HG03066 (cell line): Measurements from ENCODE around the gene ENPP7.

Experiments
- ATAC-seq: cut with Tn5 transposase; IDR thresholded peaks from one replicate; pipeline ENCODE4 v1.9.1; 2021; ENCODE audit warnings: low read depth; ENCODE audit not compliant: unreplicated experiment

Gene ENPP7

DNA sequence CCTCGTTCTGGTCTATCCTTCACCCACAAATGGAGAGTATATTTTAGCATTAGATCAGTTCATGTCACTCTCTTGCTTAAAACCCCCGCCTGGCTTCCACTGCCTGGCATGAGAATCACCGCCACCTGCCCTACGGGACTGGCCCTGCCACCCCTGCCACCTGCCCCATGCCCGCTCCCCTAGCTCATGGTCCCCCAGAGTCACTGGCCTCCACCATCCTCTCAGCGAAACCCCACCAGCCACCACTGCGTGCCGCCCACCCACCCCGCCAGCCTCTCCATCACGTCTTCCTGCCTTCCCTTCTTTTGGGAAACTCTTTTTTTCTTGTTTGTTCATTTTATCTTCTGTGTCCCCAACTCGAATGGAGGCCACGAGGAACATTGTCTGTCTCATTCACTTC, 982 bp upstream of the ENPP7 start:
- no peak for ATAC-seq

DNA sequence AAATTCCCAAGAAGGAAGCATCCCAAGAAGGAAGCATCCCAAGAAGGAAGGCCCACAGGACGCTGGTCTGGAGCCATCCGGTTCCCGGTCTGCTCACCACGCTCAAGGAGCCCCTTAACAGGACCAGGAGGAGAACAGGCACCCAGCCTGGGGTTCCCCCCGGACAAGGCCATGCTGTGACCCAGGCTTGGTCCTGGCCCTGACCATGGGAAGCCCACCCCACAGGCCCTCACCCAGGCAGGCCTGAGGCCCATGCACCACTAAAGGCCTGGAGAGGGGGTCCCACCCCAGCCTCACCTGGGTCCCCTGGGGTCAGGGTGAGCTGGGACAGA, 340 bp upstream of the ENPP7 start:
- ATAC-seq: no peak

DNA sequence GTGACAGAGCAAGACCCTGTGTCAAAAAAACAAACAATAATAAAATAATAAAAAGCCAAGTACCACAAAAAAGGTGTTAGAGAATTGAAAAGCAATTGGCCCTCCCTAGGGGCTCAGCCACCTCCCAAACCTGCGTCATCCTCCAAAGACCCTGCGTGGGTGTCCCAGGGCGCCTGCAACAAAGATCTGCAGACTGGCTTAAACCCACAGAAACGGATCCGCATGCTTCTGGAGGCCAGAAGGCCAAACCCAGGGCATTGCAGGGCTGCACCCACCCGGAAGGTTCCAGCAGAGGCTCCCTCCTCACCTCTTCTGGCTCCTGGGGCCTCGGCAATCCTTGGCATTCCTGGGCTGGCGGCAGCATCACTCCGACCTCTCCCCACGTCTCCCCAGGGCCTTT, 1.5 kb downstream of the ENPP7 start:
- no peak for ATAC-seq

DNA sequence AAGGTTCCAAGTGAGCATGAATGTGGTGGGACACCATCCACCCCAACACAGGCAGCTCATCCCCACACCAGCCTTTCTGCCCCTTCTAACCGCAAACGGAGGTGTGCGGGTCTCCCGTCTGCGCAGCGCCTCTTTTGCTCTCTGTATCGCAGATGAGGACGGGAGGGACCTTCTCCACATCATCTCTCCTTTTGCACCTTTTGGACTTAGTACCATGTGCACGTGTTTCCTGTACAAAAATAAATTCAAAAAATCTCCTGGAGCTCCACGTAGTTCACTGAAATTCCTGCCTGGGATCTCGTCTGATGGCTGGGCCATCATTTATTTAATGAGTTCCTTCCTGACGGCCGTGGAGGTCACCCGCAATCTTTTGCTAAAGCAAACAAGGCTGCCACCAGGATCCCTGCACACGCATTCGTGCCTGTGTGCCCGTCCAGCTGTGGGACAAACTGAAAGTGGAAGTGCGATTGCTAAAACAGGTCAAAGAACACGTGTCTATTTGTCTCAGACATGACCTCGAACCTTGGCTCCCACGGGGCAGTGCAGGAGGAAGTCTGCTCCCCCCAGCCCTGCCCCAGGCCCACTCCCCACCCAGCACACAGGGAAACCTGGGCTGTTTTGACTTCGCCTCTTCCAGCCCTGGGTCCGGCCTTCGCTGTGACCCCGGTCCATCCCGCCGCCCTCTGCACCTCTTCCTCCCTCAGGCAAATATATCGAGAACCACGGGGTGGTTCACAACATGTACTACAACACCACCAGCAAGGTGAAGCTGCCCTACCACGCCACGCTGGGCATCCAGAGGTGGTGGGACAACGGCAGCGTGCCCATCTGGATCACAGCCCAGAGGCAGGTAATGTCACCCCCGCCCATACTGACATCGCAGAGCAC, 2.3 kb downstream of the ENPP7 start:
- no peak for ATAC-seq

DNA sequence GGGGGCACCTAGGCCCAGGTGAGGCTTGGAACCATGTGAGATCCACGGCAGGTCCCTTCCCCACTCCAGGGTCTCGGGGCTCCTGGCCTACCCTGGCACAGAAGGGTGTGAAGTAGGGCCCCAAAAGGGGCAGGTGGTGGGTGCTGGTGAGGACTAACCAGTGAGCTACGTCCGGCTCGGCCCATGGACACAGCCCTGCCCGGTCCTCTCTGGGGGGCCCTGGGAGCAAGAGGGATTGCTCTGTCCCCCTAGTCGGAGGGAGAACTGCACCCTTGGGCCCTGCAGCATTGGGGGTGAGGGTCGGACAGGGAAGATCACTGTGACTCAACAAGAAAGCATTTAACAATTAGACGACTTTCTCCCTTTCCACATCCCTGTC, 2.9 kb downstream of the ENPP7 start:
- ATAC-seq: no peak

GRCh38 chr17:79735096-79735495, 4.4 kb downstream of the ENPP7 start:
- no peak for ATAC-seq

- no peak for ATAC-seq
Measured at GRCh38 chr17:79737046-79737921, 6.5 kb downstream of the ENPP7 start.

DNA sequence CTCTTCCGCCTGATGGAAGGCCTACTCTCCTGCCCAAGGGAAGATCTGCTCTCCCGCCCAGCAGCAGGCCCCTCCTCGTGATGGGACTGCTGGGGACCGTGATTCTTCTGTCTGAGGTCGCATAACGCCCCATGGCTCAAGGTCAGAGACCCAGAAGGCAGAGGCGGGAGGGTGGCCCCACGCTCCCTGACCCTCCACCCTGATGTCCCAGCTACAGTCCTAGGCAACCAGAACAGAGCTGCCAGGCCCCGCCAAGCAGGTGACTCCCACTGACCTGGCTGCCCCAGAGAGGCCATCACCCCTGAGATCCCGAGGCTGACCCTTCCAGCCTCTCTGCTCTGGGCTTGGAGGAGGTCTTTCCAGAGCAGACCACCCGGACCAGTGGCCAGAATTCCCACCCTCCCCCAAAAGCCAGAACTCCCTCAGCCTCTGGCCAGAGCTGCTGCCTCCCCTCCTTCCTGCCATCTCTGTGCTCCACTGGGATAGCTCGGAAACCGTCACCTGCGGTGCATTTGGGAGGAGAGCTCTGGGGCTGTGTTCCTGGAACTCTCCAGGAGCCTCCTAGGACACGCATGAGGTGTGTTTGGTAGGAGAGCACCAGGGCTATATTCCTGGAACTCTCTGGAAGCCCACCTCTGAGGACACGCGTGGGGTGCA, 7.3 kb downstream of the ENPP7 start:
- no peak for ATAC-seq

DNA sequence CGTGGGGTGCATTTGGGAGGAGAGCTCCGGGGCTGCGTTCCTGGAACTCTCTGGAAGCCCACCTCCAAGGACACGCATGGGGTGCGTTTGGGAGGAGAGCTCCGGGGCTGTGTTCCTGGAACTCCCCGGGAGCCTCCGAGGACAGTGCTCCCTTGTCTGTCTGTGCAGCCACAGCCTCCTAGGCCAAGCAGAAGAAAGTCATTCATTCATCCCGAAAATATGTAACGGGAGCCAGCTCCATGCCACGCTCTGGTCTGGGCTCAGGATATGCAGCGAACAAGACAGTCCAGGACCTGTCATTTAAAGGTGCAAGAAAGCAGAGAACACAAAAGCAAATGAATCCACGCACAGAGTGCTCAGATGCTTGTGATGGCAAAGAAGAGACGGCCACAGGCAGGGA, 7.9 kb downstream of the ENPP7 start:
- ATAC-seq: no peak

GRCh38 chr17:79739148-79740062, 8.7 kb downstream of the ENPP7 start:
- no peak for ATAC-seq

- no peak for ATAC-seq
Measured at GRCh38 chr17:79740413-79740812, 9.7 kb downstream of the ENPP7 start.

DNA sequence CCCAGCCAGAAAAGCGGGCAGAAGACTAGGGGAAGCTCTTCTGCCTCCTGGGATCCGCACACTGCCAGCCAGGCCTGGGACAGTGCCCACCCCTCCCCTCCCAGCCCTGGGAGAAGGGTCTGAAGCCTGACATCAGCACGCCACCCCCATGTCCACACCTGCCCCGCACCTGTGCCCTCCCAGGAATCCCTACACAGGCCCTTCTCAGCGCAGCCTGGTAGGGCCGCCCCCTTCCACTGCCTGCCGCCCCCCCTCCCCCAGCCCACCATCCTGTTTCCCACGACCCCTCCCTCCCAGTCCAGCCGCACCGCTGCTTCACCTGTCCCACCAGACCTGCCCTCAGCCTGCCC, 10.6 kb downstream of the ENPP7 start:
- ATAC-seq: no peak

- ATAC-seq: no peak
Measured at GRCh38 chr17:79741751-79742588, 11.2 kb downstream of the ENPP7 start.

DNA sequence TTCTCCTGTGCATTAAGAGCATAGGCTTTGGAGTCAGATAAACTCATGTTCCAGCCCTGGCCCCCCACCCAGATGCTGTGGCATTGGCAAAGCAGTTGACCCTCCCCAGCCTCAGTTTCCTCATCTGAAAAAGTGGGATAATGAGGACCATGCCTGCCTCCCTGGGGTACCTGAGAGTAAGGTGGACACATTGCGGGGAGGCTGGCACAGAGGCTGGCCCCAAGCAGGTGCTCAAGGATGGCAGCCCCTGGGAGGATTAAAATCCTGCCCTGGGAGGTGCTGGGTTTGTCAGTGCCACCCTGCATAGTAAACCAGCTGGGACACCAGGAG, 11.8 kb downstream of the ENPP7 start:
- no peak for ATAC-seq

GRCh38 chr17:79742951-79743476, 12.3 kb downstream of the ENPP7 start:
- no peak for ATAC-seq

GRCh38 chr17:79743614-79744013, 12.9 kb downstream of the ENPP7 start:
- no peak for ATAC-seq

- ATAC-seq: no peak
Measured at GRCh38 chr17:79745641-79746105, 14.9 kb downstream of the ENPP7 start.

- ATAC-seq: no peak
Measured at GRCh38 chr17:79746889-79747507, 16.3 kb downstream of the ENPP7 start.
